ENCODE measurements around the gene SLC9B1.

Gene SLC9B1

DNA sequence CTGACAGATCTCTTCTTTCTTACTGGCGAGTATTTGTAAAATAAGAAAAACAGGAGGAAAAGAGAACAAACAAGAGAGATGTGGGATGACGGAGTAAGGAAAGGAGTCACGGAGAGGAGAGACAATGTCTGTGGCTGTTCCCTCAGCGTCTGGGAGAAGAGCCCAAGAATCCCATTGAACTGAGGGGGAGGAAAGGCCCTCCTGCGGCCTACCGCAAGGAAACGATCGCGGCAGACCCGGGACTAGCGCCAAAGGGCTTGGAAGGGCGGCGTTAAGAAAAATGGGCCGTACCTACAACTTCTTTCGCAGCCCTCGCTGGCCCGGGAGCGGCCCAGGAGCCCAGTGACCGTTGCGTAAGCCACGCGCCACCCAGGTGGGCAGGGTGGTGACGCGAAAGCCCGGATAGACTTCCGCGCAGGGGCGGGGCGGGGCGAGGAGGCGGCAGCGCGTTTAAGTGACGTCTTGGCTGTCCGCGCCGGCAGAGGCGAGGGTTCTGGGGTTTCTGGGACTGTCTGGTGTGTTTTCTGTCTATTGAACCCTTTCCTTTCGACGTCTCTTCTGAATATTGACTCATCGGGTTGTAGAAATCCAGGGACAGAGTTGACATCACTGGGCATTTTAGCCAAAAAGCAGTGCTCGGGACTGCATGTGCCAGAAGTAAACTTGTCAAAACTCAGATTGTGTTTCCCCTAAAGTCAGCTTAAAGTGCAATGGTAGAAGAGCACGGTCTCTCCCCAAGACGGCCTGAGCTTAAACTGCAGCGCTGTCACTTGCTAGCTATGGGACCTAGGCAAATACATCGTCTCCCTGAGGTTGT, at the start of gene SLC9B1:
SLC9B1 (minus strand) TSS at position 398 of the 817 bp plus-strand sequence. CDS start 27,994 bp downstream, outside the sequence.
- DNase-seq (ENCODE audit: low read depth, low spot score): peak; percentile 95

DNA sequence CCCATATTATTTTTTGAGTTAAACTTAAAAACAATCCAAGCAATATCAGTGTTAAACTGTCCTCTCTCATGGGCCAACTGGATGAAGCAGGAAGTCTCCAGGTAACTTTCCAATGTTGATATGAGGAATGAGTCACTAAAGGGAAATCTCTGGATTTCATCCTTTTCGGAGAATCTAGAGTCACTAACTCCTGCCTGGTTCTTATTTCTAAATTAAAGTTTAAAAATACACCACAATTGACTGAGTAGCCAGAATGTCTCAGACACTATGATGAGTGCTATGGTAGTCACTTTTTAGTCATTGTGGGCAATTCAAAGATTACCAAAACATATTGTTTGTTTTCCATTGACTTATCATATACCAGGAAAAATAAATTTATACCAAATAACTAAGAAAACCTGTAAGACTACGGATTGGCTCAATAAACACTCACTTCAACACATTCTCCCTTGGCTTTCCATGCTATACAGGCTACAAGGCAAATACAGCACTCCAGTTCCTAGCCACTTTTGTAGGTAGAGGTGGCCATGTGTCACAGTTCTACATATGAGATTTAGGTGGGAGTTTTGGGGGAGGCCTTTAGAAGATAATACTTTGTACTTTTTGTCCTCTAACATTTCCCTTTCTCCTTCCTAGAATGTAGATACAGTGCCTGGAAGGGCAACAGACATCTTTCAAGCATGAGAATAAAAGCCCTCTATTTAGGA, 48.5 kb upstream of the SLC9B1 start:
- DNase-seq (ENCODE audit: low read depth, low spot score): no peak

DNA sequence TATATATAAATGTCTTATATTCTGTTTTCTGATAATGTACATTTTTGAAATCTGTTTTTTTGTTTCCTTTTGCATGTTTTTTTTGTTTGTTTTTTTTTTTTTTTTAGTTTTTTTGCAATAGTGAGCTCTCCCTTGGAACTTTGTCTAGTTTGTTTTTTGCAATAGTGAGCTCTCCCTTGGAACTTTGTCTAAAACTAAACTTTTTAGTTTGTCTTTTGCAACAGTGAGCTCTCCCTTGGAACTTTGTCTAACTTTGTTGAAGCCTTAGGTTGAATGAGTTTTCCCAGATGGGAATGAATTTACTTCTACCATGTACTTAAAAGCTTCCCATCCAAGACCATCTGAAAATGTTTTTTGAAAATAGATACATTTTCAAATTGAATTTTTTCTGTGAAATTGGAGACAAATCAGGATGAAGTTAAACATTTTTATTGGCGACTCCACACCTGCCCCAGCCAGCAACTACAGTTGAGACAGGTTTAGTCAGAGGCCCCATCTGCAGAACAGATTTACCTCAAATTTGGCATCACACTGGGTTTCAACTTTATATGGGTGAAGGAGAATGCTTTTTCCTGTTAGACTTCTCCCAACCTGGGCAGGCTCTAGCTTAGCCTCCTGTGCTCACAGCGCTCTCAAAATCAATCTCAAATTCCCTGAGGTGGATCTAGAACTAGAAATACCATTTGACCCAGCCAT, 41.1 kb upstream of the SLC9B1 start:
- DNase-seq (ENCODE audit: low read depth, low spot score): no peak

DNA sequence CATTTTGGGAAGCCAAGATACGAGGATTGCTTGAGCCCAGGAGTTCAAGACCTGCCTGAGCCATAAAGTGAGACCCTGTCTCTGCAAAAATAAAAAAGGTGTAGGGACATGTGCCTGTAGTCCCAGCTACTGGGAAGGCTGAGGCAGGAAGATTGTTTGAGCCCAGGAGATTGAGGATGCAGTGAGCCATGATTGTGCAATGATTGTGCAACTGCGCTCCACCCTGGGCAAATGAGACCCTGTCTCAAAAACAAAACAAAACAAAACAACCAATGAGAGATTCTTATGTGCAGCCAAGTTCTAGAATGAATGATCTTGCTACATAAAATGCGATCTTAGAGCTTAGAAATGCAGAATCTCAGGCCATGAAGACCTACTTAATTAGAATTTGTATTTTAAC, 34.5 kb upstream of the SLC9B1 start:
- DNase-seq (ENCODE audit: low read depth, low spot score): no peak

GRCh38 chr4:103052779-103053178, 33.3 kb upstream of the SLC9B1 start:
- no peak for DNase-seq (ENCODE audit: low read depth, low spot score)

- DNase-seq (ENCODE audit: low read depth, low spot score): no peak
Measured at GRCh38 chr4:103052145-103052544, 32.6 kb upstream of the SLC9B1 start.

GRCh38 chr4:103050736-103051436, 31.4 kb upstream of the SLC9B1 start:
- DNase-seq (ENCODE audit: low read depth, low spot score): no peak

DNA sequence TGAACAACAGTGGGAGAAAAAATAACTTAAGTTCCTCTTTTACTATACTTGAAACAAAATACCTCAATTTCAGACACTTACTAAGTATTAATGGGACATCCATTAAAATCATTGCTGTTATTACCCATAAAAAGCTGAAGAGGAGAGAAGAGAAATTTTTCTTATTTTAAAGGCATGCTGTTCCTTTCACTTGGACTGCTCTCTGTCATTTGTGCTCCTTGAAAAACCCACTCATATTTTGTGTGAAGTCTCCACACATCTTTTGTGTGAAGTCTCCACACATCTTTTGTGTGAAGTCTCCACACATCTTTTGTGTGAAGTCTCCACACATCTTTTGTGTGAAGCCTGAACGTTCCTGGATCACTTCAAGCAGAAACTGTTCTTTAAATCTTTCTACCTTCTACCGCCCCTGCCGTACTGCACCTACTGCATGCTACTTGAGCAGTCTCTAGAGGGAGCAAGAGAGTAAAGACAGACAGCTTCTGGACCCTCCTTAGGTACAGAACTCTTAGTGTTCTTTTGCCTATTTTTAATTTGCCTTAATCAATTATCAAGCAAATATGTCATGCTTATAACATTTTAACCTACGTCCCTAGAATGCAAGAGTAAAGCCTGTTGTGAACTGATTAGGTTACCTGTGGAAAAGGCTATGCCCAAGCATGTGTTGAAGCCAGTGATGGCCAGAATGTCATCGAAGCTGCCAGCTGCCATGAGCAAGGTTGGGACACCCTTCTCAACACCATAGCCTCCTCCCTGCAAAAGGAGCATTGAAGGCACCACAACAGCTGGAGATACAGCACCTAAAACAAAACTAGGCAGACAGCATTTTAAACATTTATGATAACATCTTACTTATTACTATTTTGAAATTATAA, 27.1 kb upstream of the SLC9B1 start:
- peak; percentile 12 for DNase-seq (ENCODE audit: low read depth, low spot score)

DNA sequence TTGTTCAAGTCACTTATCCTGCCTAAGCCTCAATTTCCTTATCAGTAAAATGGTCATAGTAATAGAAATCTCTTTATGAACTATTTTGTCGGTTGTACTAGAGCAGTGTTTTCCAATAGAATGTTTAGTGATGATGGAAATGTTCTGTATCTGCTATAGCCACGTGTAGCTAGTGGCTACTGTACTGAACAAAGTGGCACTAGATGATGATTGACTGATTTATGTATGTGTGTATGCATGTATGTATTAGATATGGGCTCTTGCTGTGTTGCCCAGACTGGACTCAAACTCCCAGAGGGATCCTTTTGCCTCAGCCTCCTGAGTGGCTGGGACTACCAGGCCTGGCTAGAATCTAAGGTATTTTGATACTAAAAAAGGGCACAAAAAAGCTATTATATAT, 24.7 kb upstream of the SLC9B1 start:
- no peak for DNase-seq (ENCODE audit: low read depth, low spot score)

GRCh38 chr4:103036169-103036568, 16.7 kb upstream of the SLC9B1 start:
- DNase-seq (ENCODE audit: low read depth, low spot score): no peak

GRCh38 chr4:103032574-103032973, 13.1 kb upstream of the SLC9B1 start:
- DNase-seq (ENCODE audit: low read depth, low spot score): no peak

- DNase-seq (ENCODE audit: low read depth, low spot score): no peak
Measured at GRCh38 chr4:103030791-103031190, 11.3 kb upstream of the SLC9B1 start.

- no peak for DNase-seq (ENCODE audit: low read depth, low spot score)
Measured at GRCh38 chr4:103029300-103029699, 9.8 kb upstream of the SLC9B1 start.

DNA sequence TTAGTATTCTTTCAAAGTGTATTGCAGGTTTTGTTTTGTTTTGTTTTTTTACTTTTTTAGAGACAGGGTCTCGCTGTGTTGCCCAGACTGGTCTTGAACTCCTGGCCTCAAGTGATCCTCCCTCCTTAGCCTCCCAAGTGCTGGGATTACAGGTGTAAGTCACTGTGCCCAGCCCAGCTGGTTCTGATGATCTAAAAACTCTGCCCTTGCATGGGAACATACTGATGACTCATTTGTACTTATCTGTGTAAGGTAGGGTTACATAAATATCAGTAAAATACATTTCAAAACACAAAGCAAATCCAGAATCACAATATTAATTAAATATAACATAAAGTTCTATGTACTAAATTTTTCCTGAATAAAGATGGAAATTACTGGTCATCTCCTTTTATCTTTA, 7.4 kb upstream of the SLC9B1 start:
- no peak for DNase-seq (ENCODE audit: low read depth, low spot score)

DNA sequence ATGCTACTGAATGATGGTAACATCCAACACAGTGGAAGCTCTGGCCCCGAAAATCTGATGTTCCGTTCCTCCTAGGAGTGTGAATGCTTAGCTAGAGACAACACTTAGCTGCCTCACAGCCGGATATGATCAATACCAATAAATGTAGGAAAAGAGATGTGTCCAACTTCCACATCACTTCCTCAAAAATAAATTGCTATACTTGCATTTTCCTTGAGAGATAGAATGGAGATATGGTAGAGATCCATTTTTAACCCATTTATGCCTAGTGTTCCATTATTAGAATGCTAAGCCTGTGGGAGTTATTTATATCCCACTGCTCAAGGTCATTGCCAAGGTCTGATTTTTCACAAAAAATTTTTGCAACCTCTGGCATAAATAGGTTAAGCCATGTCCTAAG, 5.5 kb upstream of the SLC9B1 start:
- DNase-seq (ENCODE audit: low read depth, low spot score): no peak

- no peak for DNase-seq (ENCODE audit: low read depth, low spot score)
Measured at GRCh38 chr4:103021120-103021519, 1.6 kb upstream of the SLC9B1 start.

DNA sequence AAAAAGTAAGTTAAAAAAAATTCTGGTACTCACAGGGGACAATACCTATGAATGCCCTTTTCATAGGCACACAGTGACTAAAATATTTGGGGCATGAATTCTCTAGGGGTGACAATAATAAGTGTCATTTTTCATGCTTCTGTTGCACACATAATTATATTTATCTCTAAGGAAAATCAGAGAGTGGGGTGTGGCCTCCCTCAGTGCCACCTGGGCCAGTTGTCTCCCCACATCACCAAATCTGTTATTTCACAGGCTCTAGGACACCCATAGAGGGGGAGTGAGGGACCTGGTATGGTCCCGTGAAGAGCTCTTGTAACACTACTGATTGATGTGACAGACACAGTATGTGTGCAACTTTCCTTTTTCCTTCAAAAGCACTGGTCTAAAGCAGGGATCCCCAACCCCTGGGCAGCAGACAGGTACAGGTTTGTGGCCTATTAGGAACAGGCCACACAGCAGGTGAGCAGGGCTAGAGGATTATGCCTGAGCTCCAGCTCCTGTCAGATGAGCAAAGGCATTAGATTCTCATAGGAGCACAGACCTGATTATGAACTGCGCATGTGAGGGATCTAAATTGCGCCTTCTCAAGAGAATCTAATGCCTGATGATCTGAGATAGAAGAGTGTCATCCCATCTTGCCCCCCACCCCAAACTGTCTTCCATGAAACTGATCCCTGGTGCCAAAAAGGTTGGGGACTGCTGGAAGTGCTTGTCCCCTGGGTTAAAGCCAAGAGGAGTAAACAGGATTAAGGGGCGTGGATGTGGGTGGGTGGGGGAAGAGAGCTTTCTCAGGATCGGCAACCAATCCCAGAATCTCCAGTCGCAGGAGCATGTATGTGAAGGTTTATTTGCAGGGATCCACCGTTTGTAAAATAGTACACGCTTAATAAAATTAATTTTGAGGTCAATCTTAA, 856 bp downstream of the SLC9B1 start:
- no peak for DNase-seq (ENCODE audit: low read depth, low spot score)

- no peak for DNase-seq (ENCODE audit: low read depth, low spot score)
Measured at GRCh38 chr4:103012551-103012950, 7.0 kb downstream of the SLC9B1 start.

- DNase-seq (ENCODE audit: low read depth, low spot score): no peak
Measured at GRCh38 chr4:103012060-103012459, 7.4 kb downstream of the SLC9B1 start.

Measured in smooth muscle cell of the brain vasculature (primary cell).